ENCODE measurements around the gene C1QTNF2.

The C1QTNF2 gene

DNA sequence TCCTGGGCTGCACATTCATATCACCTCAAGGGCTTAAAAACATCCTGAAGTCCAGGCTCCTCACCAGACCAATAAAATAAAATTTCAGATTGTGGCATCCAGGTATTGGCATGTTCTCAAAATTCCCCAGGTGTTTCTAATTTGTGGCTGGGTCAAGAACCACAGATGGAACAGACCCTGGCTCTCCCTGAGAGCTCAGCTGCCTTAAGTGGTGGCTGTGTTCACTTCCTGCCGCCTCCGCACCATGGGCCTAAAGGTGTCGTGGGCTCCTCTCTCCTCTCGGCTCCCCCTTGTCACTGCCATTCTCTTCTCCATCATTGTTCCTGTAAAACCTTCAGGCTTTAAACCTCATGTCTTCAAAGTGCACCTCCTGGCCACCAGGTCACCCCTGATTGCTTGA, 40.2 kb downstream of the C1QTNF2 start:
- ChIA-PET POLR2A (no interaction called here), CTCF (no interaction called here)
- no peak for TF ChIP-seq FOXA1 (IDR thresholded peaks at IDR 0.05)
- DNase-seq (ENCODE audit: extremely low spot score) = no peak

DNA sequence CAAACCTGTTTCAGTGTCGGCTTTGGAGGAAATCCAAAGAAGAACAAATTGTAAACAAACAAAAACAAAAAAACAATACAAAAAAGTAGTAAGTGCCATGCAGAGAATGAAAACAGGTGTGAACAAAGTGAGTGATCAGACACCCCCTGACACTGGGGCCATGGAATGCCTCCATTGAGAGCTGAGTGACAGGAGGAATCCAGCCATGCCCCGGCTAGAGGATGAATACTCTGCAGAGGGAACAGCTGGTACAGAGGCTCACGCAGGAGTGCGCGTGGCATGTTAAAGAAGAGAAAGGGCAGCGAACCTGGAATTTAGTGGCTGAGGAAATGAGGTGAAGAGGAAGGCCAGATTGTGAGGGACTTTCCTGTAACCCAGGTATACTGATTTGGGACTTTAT, 42.6 kb downstream of the C1QTNF2 start:
- DNase-seq (ENCODE audit: extremely low spot score) = no peak
- ChIA-PET POLR2A (no interaction called here), CTCF (interaction anchor here (0.7 kb wide), 2 partner anchors 82 to 138 kb away, joined by 3 read pairs; no protein-coding TSS in a partner anchor)
- TF ChIP-seq SUZ12 (IDR thresholded peaks at IDR 0.05) = no peak
- TF ChIP-seq SP1 (IDR thresholded peaks at IDR 0.05) = no peak
- no peak for TF ChIP-seq LEF1 (IDR thresholded peaks at IDR 0.05; ENCODE audit: borderline replicate concordance)
- TF ChIP-seq ELF4 (IDR thresholded peaks at IDR 0.05) = no peak
- TF ChIP-seq FOXK2 (IDR thresholded peaks at IDR 0.05) = no peak
- no peak for TF ChIP-seq BHLHE40 (IDR thresholded peaks at IDR 0.05; ENCODE audit: borderline replicate concordance)
- TF ChIP-seq, protein P1, sequence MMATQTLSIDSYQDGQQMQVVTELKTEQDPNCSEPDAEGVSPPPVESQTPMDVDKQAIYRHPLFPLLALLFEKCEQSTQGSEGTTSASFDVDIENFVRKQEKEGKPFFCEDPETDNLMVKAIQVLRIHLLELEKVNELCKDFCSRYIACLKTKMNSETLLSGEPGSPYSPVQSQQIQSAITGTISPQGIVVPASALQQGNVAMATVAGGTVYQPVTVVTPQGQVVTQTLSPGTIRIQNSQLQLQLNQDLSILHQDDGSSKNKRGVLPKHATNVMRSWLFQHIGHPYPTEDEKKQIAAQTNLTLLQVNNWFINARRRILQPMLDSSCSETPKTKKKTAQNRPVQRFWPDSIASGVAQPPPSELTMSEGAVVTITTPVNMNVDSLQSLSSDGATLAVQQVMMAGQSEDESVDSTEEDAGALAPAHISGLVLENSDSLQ (IDR thresholded peaks at IDR 0.05) = no peak
- no peak for TF ChIP-seq L3MBTL2 (conservative IDR thresholded peaks at IDR 0.05)
- TF ChIP-seq NFRKB (IDR thresholded peaks at IDR 0.05) = no peak
- TF ChIP-seq TARDBP (IDR thresholded peaks at IDR 0.05) = no peak
- no peak for TF ChIP-seq HDGF (IDR thresholded peaks at IDR 0.05; ENCODE audit: borderline replicate concordance)
- TF ChIP-seq FOXA1 (IDR thresholded peaks at IDR 0.05) = no peak
- no peak for TF ChIP-seq ARNT (IDR thresholded peaks at IDR 0.05)
- TF ChIP-seq ZNF384 (IDR thresholded peaks at IDR 0.05) = no peak
- no peak for TF ChIP-seq CTBP1 (IDR thresholded peaks at IDR 0.05; ENCODE audit: borderline replicate concordance)
- TF ChIP-seq FOXM1 (IDR thresholded peaks at IDR 0.05; ENCODE audit: borderline replicate concordance) = no peak

DNA sequence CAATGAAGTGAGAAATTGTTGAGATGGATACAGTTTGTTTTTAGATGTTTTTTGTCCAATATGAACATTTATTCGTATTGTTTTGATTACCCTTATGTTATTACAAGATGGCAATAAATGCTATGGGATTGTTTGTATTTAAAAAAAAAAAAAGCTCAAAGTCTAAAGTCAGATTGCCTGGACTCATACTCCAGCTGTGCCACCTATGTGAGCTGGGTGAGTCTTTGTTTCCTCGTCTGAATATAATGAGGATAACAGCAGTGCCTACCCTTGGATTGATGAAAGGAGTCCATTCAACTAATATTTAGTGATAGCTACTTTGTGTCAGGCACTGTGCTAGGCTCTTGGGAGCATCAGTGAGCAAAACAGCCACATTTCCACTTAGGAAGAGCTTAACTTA, 43.4 kb downstream of the C1QTNF2 start:
- CTCF ChIA-PET = interaction anchor here (0.6 kb wide), 2 partner anchors 11 to 13 kb away, joined by 3 to 4 read pairs; no protein-coding TSS in a partner anchor
- TF ChIP-seq ZNF384 (IDR thresholded peaks at IDR 0.05) (no peak), NFRKB (IDR thresholded peaks at IDR 0.05) (no peak), CTBP1 (IDR thresholded peaks at IDR 0.05; ENCODE audit: borderline replicate concordance) (no peak), LEF1 (IDR thresholded peaks at IDR 0.05; ENCODE audit: borderline replicate concordance) (no peak), TARDBP (IDR thresholded peaks at IDR 0.05) (no peak), FOXA1 (IDR thresholded peaks at IDR 0.05) (no peak), HDGF (IDR thresholded peaks at IDR 0.05; ENCODE audit: borderline replicate concordance) (no peak), ELF4 (IDR thresholded peaks at IDR 0.05) (no peak), ARNT (IDR thresholded peaks at IDR 0.05) (no peak), SP1 (IDR thresholded peaks at IDR 0.05) (no peak), BHLHE40 (IDR thresholded peaks at IDR 0.05; ENCODE audit: borderline replicate concordance) (no peak), FOXM1 (IDR thresholded peaks at IDR 0.05; ENCODE audit: borderline replicate concordance) (no peak)
- TF ChIP-seq, protein P1 (IDR thresholded peaks at IDR 0.05) = no peak
- DNase-seq (ENCODE audit: extremely low spot score) = no peak
- POLR2A ChIA-PET = no interaction called here

DNA sequence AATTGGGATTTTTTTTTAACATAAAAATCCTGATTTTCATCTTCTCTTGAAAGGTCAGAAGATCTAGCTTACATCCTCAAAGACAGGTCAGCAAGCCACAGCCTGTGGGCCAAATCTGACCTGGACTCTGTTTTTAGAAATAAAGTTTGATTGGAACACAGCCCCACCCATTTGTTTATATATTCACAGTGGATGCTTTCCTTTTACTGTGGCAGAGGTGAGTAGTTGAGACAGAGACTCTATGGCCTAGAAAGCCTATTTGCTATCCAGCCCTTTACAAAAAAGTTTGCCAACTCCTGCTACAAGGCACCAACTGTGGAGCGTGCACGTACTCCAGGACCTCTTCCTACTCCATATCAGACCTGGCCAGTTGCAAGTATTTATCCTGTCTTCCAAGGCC, 44.7 kb downstream of the C1QTNF2 start:
- no peak for DNase-seq (ENCODE audit: extremely low spot score)
- no peak for TF ChIP-seq L3MBTL2 (conservative IDR thresholded peaks at IDR 0.05)
- no peak for TF ChIP-seq SP1 (IDR thresholded peaks at IDR 0.05)
- no peak for TF ChIP-seq ARNT (IDR thresholded peaks at IDR 0.05)
- no peak for TF ChIP-seq ELF4 (IDR thresholded peaks at IDR 0.05)
- TF ChIP-seq BHLHE40 (IDR thresholded peaks at IDR 0.05; ENCODE audit: borderline replicate concordance) = no peak
- no peak for TF ChIP-seq CTBP1 (IDR thresholded peaks at IDR 0.05; ENCODE audit: borderline replicate concordance)
- TF ChIP-seq FOXK2 (IDR thresholded peaks at IDR 0.05) = no peak
- no peak for TF ChIP-seq LEF1 (IDR thresholded peaks at IDR 0.05; ENCODE audit: borderline replicate concordance)
- no peak for TF ChIP-seq ZNF384 (IDR thresholded peaks at IDR 0.05)
- TF ChIP-seq FOXA1 (IDR thresholded peaks at IDR 0.05) = no peak
- TF ChIP-seq, protein P1 (IDR thresholded peaks at IDR 0.05) = no peak
- no peak for TF ChIP-seq HDGF (IDR thresholded peaks at IDR 0.05; ENCODE audit: borderline replicate concordance)
- TF ChIP-seq FOXM1 (IDR thresholded peaks at IDR 0.05; ENCODE audit: borderline replicate concordance) = no peak
- no peak for TF ChIP-seq NFRKB (IDR thresholded peaks at IDR 0.05)
- TF ChIP-seq SUZ12 (IDR thresholded peaks at IDR 0.05) = no peak
- POLR2A ChIA-PET = no interaction called here
- CTCF ChIA-PET = no interaction called here

DNA sequence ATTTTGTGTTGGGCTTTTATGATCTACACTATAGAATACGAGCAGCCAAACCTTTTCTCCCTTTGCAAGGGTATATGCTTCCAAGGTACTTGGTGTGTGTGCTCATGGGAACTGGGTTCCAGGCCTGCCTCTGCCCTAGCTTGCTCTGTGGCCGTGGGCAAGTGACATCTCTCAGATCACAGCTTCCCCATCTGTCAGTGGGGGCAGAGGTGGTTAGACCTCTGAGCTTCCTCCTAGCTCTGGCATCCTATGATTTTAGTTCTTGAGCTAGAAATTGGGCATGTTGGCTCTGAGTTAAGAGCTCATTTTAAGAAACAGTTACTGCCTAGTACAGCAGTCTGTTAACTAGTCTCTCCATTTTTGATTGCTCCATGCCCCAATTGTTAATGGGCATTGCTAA, 45.5 kb downstream of the C1QTNF2 start:
- TF ChIP-seq ARNT (IDR thresholded peaks at IDR 0.05) = no peak
- DNase-seq (ENCODE audit: extremely low spot score) = no peak
- ChIA-PET POLR2A (no interaction called here), CTCF (no interaction called here)

DNA sequence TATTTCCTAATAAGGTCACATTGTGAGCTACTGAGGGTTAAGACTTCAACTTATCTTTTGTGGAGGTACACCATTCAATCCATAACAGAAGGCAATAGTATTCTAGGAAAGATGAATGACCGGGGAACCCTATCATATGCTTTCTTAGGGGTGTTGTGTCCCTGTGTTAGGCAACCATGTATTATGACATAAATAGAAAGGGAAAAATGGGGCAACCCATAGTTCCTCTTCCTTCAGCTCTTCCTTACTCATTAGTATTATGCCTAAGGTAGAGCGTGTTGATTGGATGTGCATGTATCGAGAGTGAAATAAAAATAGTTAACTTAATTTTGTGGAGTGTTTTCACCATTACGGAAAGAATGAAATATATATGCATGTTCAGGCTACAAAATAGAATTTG, 52.0 kb downstream of the C1QTNF2 start:
- no peak for TF ChIP-seq TARDBP (IDR thresholded peaks at IDR 0.05)
- ChIA-PET POLR2A (no interaction called here), CTCF (interaction anchor here (0.9 kb wide), 1 partner anchor 73 kb away, joined by 3 read pairs; no protein-coding TSS in a partner anchor)
- no peak for DNase-seq (ENCODE audit: extremely low spot score)

DNA sequence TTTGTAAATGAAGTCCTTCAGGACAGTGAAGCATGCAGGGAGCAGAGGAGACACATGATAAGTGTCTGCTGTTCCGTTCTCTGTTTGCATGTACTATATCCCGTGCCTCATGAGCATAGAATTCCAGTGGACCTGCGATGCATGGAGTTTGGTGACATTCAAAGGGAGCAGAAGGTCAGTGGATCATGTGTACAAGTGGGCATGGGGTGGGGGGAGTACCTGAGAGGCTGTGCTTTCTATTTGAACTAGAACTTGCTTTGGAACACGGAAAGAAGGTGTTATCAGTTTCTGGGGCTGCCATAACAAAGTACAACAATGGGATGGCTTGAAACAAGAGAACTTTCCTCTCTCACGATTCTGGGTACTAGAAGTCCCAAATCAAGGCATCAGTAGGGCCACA, 53.0 kb downstream of the C1QTNF2 start:
- TF ChIP-seq ZNF384 (IDR thresholded peaks at IDR 0.05) = no peak
- no peak for TF ChIP-seq ARNT (IDR thresholded peaks at IDR 0.05)
- TF ChIP-seq FOXM1 (IDR thresholded peaks at IDR 0.05; ENCODE audit: borderline replicate concordance) = no peak
- no peak for TF ChIP-seq TARDBP (IDR thresholded peaks at IDR 0.05)
- no peak for TF ChIP-seq HDGF (IDR thresholded peaks at IDR 0.05; ENCODE audit: borderline replicate concordance)
- no peak for TF ChIP-seq FOXA1 (IDR thresholded peaks at IDR 0.05)
- no peak for TF ChIP-seq L3MBTL2 (conservative IDR thresholded peaks at IDR 0.05)
- no peak for TF ChIP-seq CTBP1 (IDR thresholded peaks at IDR 0.05; ENCODE audit: borderline replicate concordance)
- TF ChIP-seq FOXK2 (IDR thresholded peaks at IDR 0.05) = no peak
- TF ChIP-seq, protein P1 (IDR thresholded peaks at IDR 0.05) = no peak
- no peak for TF ChIP-seq BHLHE40 (IDR thresholded peaks at IDR 0.05; ENCODE audit: borderline replicate concordance)
- TF ChIP-seq LEF1 (IDR thresholded peaks at IDR 0.05; ENCODE audit: borderline replicate concordance) = no peak
- no peak for TF ChIP-seq NFRKB (IDR thresholded peaks at IDR 0.05)
- DNase-seq (ENCODE audit: extremely low spot score) = no peak
- CTCF ChIA-PET = no interaction called here
- POLR2A ChIA-PET = no interaction called here

Data from HEK293T (cell line).